ENCODE data around the gene MICU1.
"Not testable (repeated sequence)": the region's sequence is repeated elsewhere in the genome, so short reads cannot be mapped to it uniquely, and the experiment has no call there.

The MICU1 gene

GRCh38 chr10:72506474-72506873, 119.4 kb downstream of the MICU1 start:
- no peak for DNase-seq

GRCh38 chr10:72505435-72505834, 120.4 kb downstream of the MICU1 start:
- DNase-seq: no peak

- no peak for DNase-seq
These were observed 122.0 kb downstream of the MICU1 start for GRCh38 chr10:72503694-72504438.

- DNase-seq: no peak
These were observed 122.6 kb downstream of the MICU1 start for GRCh38 chr10:72503241-72503640.

GRCh38 chr10:72502581-72502980, 123.3 kb downstream of the MICU1 start:
- no peak for DNase-seq

GRCh38 chr10:72499701-72500100, 126.2 kb downstream of the MICU1 start:
- DNase-seq: no peak

- DNase-seq: no peak
These were observed 134.9 kb downstream of the MICU1 start for GRCh38 chr10:72490951-72491350.

- DNase-seq: no peak
These were observed 138.4 kb downstream of the MICU1 start for GRCh38 chr10:72487521-72487920.

GRCh38 chr10:72487116-72487515, 138.8 kb downstream of the MICU1 start:
- DNase-seq: no peak

GRCh38 chr10:72485701-72486100, 140.2 kb downstream of the MICU1 start:
- no peak for DNase-seq

GRCh38 chr10:72484521-72484920, 141.4 kb downstream of the MICU1 start:
- DNase-seq: no peak

GRCh38 chr10:72483471-72483870, 142.4 kb downstream of the MICU1 start:
- DNase-seq: no peak

GRCh38 chr10:72480861-72481260, 145.0 kb downstream of the MICU1 start:
- DNase-seq: no peak

GRCh38 chr10:72477463-72477862, 148.4 kb downstream of the MICU1 start:
- no peak for DNase-seq

GRCh38 chr10:72472306-72472705, 153.6 kb downstream of the MICU1 start:
- DNase-seq: no peak

- DNase-seq: no peak
These were observed 155.2 kb downstream of the MICU1 start for GRCh38 chr10:72470666-72471065.

- not testable (repeated sequence) for DNase-seq
These were observed 158.8 kb downstream of the MICU1 start for GRCh38 chr10:72467064-72467463.

GRCh38 chr10:72466018-72466417, 159.9 kb downstream of the MICU1 start:
- peak in 8 of 58 donors; percentile 2 to 46 (median 6) for DNase-seq

- no peak for DNase-seq
These were observed 161.4 kb downstream of the MICU1 start for GRCh38 chr10:72464438-72464837.

- DNase-seq: no peak
These were observed 163.6 kb downstream of the MICU1 start for GRCh38 chr10:72462261-72462660.

- DNase-seq: no peak
These were observed 164.8 kb downstream of the MICU1 start for GRCh38 chr10:72461085-72461484.

GRCh38 chr10:72460284-72460876, 165.5 kb downstream of the MICU1 start:
- DNase-seq: no peak

GRCh38 chr10:72459301-72459700, 166.6 kb downstream of the MICU1 start:
- no peak for DNase-seq
